Erythroblast (primary cell): ENCODE results near the gene MYH9.
"Not testable (repeated sequence)": the region's sequence is repeated elsewhere in the genome, so short reads cannot be mapped to it uniquely, and the experiment has no call there.

ENCODE experiments used
- DNase-seq, 2 experiments: peaks; one replicate each; lab custom pipeline; 2025; lab: John Stamatoyannopoulos, UW
- GATA1 ChIP-seq: IDR thresholded peaks from 2 replicates; pipeline ENCODE4 v1.6.1; 2011; ENCODE audit warnings: low read depth, mild to moderate bottlenecking, control low read depth, low read length, moderate library complexity
- POLR2A ChIP-seq: IDR thresholded peaks from 2 replicates; pipeline ENCODE4 v1.6.1; 2011; ENCODE audit warnings: mild to moderate bottlenecking, low read length

The MYH9 gene

DNA sequence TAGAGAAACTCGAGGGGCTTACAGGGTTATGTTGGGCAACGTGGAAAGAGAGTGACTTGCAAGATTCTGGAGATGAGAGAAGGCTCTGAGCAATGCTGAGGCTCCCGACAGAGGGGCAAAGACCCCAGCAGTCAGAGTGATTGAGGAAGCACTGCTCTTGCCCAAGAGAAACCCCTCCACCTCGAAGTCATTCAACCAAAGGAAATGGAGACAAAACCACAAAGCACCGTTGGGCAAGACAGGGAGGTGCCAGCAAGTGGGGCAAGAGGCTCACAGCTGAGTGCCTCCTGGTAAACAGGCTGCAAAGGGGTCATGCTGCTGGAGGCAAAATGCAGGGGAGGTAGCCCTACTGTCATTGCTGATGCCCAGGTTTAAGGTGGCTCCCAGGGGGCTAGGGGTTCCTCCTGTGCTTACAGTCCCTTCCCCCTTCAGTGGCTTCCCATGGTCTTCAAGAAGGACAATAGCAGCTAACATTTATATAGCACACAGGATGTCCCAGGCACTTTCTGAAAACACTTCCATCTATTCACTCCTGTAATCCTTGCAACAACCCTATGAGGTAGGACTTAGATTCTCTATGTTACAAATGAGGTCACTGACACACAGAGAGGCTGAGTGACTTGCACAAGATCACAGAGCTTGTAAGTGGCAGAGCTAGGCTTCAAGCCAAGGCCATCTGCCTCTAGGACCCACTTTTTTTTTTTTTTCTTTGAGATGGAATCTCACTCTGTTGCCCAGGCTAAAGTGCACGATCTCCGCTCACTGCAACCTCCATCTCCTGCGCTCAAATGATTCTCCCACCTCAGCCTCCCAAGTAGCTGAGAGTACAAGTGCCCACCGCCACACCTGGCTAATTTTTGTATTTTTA lies 18.1 kb upstream of the MYH9 start:
- no peak for TF ChIP-seq POLR2A
- TF ChIP-seq GATA1: no peak
- DNase-seq: peak in 1 of 2 experiments; percentile 31

DNA sequence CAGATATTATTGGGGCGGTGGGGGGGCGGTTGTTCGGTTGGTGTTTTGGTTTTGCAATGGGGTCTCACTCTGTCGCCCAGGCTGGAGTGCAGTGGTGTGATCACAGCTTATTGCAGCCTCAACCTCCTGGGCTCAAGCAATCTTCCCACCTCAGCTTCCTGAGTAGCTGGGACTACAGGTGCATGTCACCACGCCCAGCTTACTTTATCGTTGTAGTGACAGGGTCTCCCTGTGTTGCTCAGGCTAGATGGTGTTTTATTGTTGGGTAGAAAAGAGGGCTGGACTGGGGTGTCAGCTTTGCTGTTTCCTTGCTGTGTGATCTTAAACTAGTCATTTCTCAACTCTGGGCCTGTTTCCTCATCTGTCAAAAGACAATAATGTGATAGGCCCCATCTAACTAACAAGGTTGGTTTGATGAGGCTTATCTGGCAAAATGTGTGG lies 17.5 kb upstream of the MYH9 start:
- DNase-seq: no peak
- no peak for TF ChIP-seq GATA1
- TF ChIP-seq POLR2A: no peak

DNA sequence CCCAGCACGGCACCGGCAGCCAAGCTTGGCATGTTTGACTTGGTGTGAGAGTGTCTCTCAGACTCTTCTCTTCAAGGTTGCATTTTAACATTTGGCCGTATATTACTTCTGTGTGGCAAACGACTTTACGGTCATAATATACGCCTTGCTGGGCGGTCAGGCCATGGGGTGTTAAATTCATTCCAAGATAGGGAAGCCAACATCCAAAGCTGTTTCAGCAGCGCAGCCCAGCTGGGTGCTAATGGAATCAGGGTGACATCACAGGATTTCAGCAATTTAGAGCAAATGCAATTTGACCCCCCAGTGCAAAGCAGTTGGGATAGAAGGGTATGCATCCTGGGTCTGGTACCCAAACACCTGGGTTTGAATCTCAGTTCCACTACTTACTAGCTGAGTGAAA lies 16.7 kb upstream of the MYH9 start:
- no peak for TF ChIP-seq POLR2A
- no peak for TF ChIP-seq GATA1
- no peak for DNase-seq

GRCh38 chr22:36399472-36399778 lies 11.7 kb upstream of the MYH9 start:
- TF ChIP-seq GATA1 (no peak), POLR2A (no peak)
- no peak for DNase-seq

DNA sequence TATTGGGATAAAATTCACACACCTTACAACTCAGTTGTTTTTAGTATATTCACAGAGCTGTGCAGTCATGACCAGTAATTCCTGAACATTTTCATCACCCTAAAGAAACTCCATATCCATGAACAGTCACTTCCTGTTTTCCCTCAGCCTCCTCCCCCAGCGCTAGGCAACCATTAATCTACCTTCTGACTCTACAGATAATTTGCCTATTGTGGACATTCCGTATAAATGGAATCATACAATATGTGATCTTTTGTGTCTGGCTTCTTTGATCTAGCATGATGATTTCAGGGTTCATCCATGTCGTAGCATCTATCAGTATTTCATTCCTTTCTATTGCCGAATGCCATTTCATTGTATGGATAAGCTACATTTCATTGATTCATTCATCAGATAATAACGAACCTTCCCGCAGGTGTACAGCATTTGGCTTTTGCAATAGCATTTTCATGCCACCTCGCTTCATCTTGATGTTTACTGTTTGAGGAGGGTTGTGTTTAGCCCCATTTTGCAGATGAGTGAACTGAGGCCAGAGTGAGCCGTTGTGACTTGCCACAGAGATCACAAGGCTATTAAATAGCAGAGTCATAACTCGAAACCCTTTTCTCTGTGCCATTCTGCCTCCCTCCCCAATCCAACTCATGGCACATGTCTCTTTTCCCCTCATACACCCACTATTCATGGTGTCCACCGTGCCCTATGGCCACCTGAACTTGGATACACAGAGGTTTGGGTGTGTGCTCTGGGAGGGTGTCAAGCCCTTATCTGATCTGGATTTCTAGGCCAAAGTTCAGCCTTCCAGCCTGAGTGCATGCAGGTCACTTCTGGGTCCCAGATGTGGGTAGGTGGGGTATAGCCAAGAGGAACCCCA lies 11.1 kb upstream of the MYH9 start:
- no peak for DNase-seq
- TF ChIP-seq GATA1 (no peak), POLR2A (no peak)

DNA sequence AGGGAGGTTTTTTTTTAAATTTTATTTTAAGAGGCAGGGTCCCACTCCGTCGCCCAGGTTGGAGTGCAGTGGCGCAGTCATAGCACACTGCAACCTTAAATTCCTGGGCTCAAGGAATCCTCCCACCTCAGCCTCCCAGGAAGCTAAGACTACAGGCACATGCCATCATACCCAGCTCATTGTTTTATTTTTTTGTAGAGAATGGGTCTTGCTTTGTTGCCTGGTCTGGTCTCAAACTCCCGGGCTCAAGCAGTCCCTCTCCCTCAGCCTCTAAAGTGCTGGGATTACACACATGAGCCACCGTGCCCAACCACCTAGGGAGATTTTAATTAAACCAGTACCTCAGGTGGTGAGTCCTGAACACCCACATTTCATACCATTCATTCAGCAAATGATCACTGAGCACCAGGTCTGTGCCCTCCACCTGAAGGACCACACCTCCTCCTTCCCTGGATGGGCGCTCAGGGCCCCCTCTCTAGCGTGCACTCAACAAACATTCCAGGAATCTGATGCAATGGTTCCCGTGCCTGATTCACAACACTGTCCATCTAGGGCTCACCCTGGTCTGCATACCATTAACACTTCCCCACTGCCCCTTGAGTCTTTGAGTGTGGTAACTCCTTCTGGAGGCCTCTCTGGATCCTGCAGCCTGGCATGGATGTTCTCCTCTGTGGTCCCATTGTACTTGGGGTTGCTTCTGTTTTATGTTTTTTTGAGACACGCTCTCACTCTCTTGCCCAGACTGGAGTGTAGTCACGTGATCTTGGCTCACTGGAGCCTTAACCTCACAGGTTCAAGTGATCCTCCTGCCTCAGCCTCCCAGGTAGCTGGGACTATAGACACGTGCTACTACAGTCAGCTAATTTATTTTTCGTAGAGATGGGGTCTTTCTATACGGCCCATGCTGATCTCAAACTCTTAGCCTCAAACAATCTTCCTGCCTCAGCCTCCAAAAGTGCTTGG lies 9.6 kb upstream of the MYH9 start:
- no peak for DNase-seq
- TF ChIP-seq POLR2A (no peak), GATA1 (no peak)

- TF ChIP-seq GATA1 (no peak), POLR2A (no peak)
- DNase-seq: peak; percentile 80 to 81
These were observed 8.1 kb upstream of the MYH9 start for GRCh38 chr22:36395915-36396314.

DNA sequence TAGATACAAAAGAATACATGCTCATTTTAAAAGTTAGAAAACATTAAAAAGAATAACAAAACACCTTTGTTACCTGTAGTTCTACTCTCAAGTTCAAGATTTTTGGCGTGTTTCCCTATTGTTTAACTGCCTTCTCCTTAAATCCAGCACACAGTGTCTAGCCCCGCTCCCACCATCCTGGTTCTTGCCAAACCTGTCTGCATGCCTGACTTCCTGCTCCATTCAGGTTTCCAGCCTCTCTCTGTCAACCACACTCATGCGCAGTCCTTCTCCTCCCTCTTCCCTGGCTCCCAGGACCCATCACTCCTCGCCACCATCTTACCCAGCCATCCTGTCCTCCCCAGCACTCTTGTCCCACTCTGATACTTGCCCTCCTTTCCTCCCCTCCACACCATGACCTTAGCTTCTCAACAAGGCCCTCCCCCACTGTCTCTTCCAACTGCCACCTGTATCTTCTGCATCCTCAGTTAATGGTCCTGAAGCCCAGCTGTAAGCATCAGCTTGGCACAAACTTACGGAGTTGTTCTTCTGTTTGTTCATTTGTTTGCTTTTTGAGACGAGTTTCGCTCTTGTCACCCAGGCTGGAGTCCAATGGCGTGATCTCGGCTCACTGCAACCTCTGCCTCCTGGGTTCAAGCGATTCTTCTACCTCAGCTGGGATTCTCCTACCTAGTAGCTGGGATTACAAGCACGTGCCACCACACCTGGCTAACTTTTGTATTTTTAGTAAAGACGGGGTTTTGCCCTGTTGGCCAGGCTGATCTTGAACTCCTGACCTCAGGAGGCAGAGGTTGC lies 7.5 kb upstream of the MYH9 start:
- TF ChIP-seq GATA1: no peak
- TF ChIP-seq POLR2A: no peak
- DNase-seq: no peak

GRCh38 chr22:36391638-36392037 lies 3.9 kb upstream of the MYH9 start:
- no peak for TF ChIP-seq GATA1

GRCh38 chr22:36389122-36389521 lies 1.4 kb upstream of the MYH9 start:
- not testable (repeated sequence) for DNase-seq

More at GRCh38 chr22:36391638-36392037, 3.9 kb upstream of the MYH9 start:
- DNase-seq: peak; percentile 57 to 64

- TF ChIP-seq GATA1 (no peak), POLR2A (no peak)
- DNase-seq: no peak
These were observed 133 bp downstream of the MYH9 start for GRCh38 chr22:36387709-36387958.

DNA sequence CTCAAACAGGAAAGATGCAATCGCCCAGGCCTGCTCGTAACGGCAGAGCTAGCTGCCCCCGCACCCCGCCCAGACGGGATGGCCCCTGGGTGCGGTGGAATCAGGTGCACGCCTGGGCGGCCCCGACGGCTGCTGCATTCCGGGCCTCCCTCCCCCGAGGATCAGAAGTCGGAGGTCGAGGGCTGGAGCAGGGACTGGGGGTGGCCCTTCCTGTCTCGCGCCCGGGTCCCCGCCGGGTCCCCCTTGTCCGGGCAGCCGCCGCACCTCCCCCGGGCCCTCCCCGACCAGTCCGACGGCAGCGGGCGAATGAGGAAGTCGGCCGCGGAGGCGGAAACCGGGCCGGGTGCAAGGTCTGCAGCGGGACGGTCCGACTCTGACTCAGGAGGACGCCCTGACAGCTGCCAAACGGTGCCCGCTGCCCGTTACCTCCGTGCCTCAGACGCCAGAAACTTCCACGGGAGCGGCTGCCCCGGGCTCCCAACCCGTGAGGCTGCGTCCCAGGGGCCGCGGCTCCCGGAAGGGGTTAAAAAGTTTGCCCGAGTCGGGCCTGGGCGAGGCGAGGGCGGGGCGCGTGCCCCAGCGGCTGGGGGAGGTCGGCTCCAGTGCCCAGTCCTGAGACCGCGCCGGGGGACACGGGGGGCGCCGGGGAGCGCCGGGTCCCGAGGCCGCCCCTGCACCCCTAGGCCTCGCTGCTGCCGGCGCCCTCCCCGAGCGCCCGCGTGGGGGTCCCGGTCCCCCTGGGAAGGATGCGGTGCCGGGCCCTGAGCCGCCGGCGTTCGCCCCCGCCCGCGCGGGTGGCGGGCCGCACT lies 663 bp downstream of the MYH9 start:
- TF ChIP-seq GATA1 (no peak), POLR2A (no peak)

More for the DNA sequence above, 663 bp downstream of the MYH9 start:
- peak; percentile 71 to 76 for DNase-seq
